SK-N-MC (cell line): ENCODE measurements around the gene METRN.

Experiments
- EZH2 ChIP-seq: fragments of 200-600 bp; sonication (generic); IDR thresholded peaks from one replicate; pipeline ENCODE4 v1.6.1; 2017; ENCODE audit warnings: antibody characterized with exemption
- POLR2AphosphoS5 ChIP-seq: IDR thresholded peaks from 2 replicates; pipeline ENCODE4 v1.6.1; 2012; ENCODE audit warnings: mild to moderate bottlenecking, low read depth, low read length, borderline replicate concordance

DNA sequence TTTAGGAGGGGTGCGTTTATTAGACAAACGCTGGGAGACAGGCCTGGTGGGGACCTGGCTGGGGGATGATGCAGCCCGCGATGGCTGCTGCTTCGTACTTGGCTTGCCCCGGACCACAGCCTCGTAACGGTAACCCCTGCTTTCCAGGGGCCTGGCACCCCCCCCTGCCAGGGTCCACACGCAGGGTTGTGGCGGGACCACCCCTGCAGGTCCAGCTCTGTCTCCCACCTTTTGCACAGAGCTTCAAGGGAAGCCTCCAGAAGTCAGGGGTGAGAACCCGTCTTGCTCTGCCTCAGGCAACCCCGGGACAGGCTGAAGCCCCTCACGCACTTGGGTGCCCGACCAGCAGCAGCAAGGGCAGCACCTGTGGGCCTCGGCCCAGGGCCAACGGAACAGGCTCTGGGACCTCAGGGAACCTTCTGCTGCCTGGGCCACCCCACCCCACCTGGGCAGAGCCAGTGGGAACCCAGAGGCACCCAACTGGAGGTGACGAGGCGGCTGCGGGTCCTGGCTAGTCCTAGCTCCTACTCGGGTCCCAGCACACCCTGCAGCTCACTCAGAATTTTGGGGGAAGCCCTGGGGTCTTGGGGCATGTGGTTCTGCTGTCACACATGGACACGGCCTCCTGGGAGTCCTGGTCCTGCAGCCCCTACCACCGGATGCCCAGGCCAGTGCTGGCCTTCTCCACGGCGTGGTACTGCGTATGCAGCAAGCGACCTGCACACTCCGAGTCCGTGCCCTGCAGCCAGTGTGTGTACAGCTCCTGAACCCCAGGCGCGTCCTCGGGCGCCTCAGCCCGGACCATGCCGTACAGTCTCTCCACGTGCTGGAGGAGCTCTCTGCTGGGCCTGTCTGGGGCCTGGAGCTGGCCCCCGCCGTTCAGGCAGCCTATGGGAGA, 15.1 kb downstream of the METRN start:
- TF ChIP-seq POLR2AphosphoS5 (no peak; the same call in 1 of the 2 replicates), EZH2 (no peak)
